Measurements from ENCODE around the gene BCL7A.

- TF ChIP-seq CTCF (IDR thresholded peaks at IDR 0.05; ENCODE audit: low read length) (no peak), EZH2 (IDR thresholded peaks at IDR 0.05; ENCODE audit: borderline replicate concordance, low read length) (no peak)
Measured at GRCh38 chr12:122046145-122046544, 24.5 kb downstream of the BCL7A start.

All from OCI-LY1 (cell line).